Psoas muscle (tissue), 8 donors: ENCODE results near the gene KRTDAP. TPM values are rescaled to one million over a fixed set of nuclear protein-coding genes. Genes with fewer than 3 reads are reported as not detected.
A peak's percentile ranks its signal among the peaks of the same experiment; 100 is the strongest.
"Not testable (repeated sequence)": the region's sequence is repeated elsewhere in the genome, so short reads cannot be mapped to it uniquely, and the experiment has no call there.

Experiments used
- ATAC-seq, 4 donors: fragments of 200-7000 bp; cut with Tn5 transposase; one replicate each; pipeline ENCODE4 v1.9.1; 2020; ENCODE audit warnings: moderate library complexity in 3 of 4, mild to moderate bottlenecking in 2 of 4
- DNase-seq, 2 donors: peaks; one replicate each; pipeline ENCODE4 v3.0.0-alpha.2; 2020
- H3K27ac ChIP-seq: fragments of 200-600 bp; one replicate; pipeline ENCODE4 v1.8.0; 2022
- H3K27me3 ChIP-seq, 3 donors: fragments of 200-600 bp in 1 of 3; one replicate each; pipeline versions ENCODE4 v1.6.1 to v1.8.0; 2013 to 2022; ENCODE audit warnings: low read length in 2 of 3, mild to moderate bottlenecking in 2 of 3, moderate library complexity in 1 of 3; ENCODE audit not compliant: insufficient read depth in 3 of 3
- H3K36me3 ChIP-seq, 2 donors: fragments of 200-600 bp in 1 of 2; one replicate each; pipeline versions ENCODE4 v1.6.1 to v1.8.0; 2013 to 2022; ENCODE audit warnings: low read depth in 1 of 2, mild to moderate bottlenecking in 1 of 2, moderate library complexity in 1 of 2; ENCODE audit not compliant: insufficient read depth in 1 of 2
- H3K4me1 ChIP-seq: fragments of 200-600 bp; one replicate; pipeline ENCODE4 v1.8.0; 2022
- H3K4me3 ChIP-seq: fragments of 200-600 bp; one replicate; pipeline ENCODE4 v1.8.0; 2022; ENCODE audit warnings: mild to moderate bottlenecking
- H3K9me3 ChIP-seq: fragments of 200-600 bp; one replicate; pipeline ENCODE4 v1.8.0; 2022
- WGBS, 3 donors: extraction: QIAGEN DNeasy Blood & Tissue Kit; methylation state at CpG; one replicate each; pipeline versions ENCODE4 v1.1.6 to v1.1.7; 2013; 5-methylcytosine and 5-hydroxymethylcytosine counted together
- intact Hi-C, 2 donors: fragments of 100-400 bp; cut with DNase I; formaldehyde crosslinking; loops; one replicate each; pipeline versions ENCODE4 v1.11.0 to v1.14.2; 2022
- polyA plus RNA-seq, 3 donors: library from polyadenylated mRNA; stranded (reverse); fragments of 200-250 nt; gene quantifications; one replicate each; pipeline ENCODE4 v1.2.3, GENCODE V29; 2013
- total RNA-seq, 4 donors: library from RNA; stranded (reverse); fragmentation: NEBNext Ultra II Directional in 2 of 4; extraction: Animal tissue kit (Norgen Biotek cat#: 25700) in 2 of 4; gene quantifications; one replicate each; pipeline versions ENCODE4 v1.2.1 to v1.2.4, GENCODE V29; 2021 to 2023
- TF ChIP-seq, protein P1 (sequence below): fragments of 200-600 bp; IDR thresholded peaks from one replicate; pipeline ENCODE4 v1.8.0; 2022; ENCODE audit warnings: antibody characterized with exemption
- donor health status: healthy with polysubstance abuse.
- donor health status: DM: no; HTN: no; CAD: no; lungs with moderate emphysema.
- donor health status: Bipolar disorder and iron deficiency.
- donor health status: healthy.
- donor health status: DM: yes; HTN: yes; CAD: no.
- donor health status: DM: no; HTN: no; CAD: no.
- donor health status: DM: no; HTN: no; CAD: no.
- donor health status: DM: yes; HTN: yes; CAD: no.

The KRTDAP gene
- total and polyA plus RNA-seq, 7 donors, result not detected

DNA sequence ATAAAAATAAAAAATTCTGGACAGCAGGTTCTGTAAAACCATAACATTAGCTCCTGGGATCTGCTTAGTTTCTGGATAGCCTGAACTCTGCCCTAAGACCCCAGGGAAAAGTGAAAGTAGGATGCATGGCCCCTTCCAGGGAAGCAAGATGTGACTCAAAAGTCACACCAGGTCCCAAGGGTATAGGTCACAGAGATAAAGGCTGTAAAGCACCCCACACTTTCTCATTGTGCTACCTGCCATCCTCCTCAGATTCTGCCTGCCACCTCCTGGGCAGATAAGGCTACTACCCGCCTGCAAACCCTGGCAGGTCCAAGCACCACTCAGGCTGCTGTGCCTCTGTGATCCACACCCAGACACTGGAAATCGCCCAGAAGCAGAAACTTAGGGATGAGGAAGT, 21.6 kb downstream of the KRTDAP start:
- intact Hi-C loops, result loop anchor here (10.0 kb wide), 1 partner anchor 114 kb away; the partner anchor contains the start of gene FFAR3 (in 2 of the 2)
- DNase-seq, result no peak
- peaks cover 0 to 6% (median 0%) of the 10 kb centered on the region in 3 donors for H3K27me3 ChIP-seq
- no peaks in the 10 kb centered on the region for H3K9me3 ChIP-seq
- no peak overlapping the region for H3K4me3 ChIP-seq
- whole genome bisulfite sequencing, 3 donors, result 34 to 47% (median 44%) methylated on average over 2 of the region's 2 CpGs
- H3K36me3 ChIP-seq, result no peaks in the 10 kb centered on the region
- H3K27ac ChIP-seq, result no peak overlapping the region
- TF ChIP-seq, protein P1, sequence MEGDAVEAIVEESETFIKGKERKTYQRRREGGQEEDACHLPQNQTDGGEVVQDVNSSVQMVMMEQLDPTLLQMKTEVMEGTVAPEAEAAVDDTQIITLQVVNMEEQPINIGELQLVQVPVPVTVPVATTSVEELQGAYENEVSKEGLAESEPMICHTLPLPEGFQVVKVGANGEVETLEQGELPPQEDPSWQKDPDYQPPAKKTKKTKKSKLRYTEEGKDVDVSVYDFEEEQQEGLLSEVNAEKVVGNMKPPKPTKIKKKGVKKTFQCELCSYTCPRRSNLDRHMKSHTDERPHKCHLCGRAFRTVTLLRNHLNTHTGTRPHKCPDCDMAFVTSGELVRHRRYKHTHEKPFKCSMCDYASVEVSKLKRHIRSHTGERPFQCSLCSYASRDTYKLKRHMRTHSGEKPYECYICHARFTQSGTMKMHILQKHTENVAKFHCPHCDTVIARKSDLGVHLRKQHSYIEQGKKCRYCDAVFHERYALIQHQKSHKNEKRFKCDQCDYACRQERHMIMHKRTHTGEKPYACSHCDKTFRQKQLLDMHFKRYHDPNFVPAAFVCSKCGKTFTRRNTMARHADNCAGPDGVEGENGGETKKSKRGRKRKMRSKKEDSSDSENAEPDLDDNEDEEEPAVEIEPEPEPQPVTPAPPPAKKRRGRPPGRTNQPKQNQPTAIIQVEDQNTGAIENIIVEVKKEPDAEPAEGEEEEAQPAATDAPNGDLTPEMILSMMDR, result peak; percentile 41
- ATAC-seq, result no peak
- no peaks in the 10 kb centered on the region for H3K4me1 ChIP-seq

DNA sequence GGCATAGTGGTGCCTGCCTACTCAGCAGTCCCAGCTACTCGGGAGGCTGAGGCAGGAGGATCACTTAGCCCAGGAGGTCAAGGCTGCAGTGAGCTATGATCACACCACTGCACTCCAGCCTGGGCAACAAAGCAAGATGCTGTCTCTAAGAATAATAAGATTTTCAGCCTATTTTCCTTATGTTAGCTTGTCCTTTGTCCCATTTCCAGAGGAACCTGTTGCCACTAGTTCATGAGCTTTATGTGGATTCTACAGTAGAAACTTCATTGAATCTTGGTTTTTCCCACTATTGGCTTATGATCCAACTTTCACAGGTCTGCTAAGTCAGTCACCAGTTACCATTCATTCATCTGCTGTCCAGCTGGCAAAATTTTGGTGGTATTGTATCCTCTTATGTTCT, 24.0 kb downstream of the KRTDAP start:
- Histone ChIP-seq H3K9me3 (no peaks in the 10 kb centered on the region), H3K27me3 (peaks cover 0 to 6% (median 2%) of the 10 kb centered on the region in 3 donors), H3K36me3 (no peaks in the 10 kb centered on the region), H3K4me3 (no peak overlapping the region), H3K27ac (no peak overlapping the region), H3K4me1 (no peaks in the 10 kb centered on the region)
- TF ChIP-seq, protein P1, result no peak
- DNase-seq (no peak), ATAC-seq (no peak)
- intact Hi-C loops, result loop anchor here (10.0 kb wide), 1 partner anchor 111 kb away; the partner anchor contains the start of gene FFAR3 (in 2 of the 2)
- 71 to 87% (median 77%) methylated on average over 1 of the region's 1 CpG for WGBS, 3 donors

DNA sequence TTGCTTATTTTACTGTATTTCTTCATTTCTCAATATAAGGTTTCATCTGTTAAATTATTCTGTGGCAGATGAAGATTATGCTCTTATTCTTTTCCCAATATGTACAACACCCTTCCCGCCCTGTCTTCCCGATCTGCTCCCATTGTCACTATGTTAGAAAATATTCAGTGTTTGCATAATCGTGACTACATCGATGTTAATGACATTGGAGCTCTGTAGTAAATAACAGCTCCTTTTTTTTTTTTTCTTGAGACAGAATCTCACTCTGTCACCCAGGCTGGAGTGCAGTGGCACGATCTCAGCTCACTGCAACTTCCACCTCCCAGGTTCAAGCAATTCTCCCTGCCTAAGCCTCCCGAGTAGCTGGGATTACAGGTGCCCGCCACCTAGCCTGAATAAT, 27.3 kb downstream of the KRTDAP start:
- 70 to 74% (median 72%) methylated on average over 7 of the region's 7 CpGs for WGBS, 3 donors
- not testable (repeated sequence) for H3K4me3 ChIP-seq, H3K9me3 ChIP-seq, H3K4me1 ChIP-seq, H3K27me3 ChIP-seq, ATAC-seq, H3K27ac ChIP-seq, H3K36me3 ChIP-seq, DNase-seq
- intact Hi-C loops, result loop anchor here (10.0 kb wide), 1 partner anchor 108 kb away; the partner anchor contains the start of gene FFAR3 (in 2 of the 2)

DNA sequence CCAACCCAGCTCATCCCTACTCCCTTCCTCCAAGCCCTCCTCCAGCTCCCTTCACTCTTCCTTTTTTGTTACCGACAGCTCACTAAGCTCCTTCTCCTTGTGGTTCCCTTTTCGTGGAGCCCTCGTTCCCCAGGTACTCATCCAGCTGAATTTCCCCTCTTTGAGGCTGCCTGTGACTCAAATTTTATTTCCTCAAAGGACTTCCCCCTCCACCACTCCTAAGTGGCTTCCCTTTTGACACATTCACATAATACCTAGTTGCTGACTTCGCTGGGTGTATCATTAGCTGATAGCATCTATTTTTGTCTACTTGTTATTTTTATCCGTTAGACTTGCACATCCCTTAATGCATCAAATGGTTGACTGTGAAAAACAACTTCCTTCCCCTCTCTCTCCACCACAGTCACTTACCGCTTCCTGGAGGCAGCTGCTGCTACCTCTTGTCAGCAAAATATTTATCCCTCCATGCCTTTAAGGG, 27.7 kb downstream of the KRTDAP start:
- 18 to 31% (median 24%) methylated on average over 6 of the region's 6 CpGs for WGBS, 3 donors
- TF ChIP-seq, protein P1, result no peak
- DNase-seq (no peak), ATAC-seq (peak in 1 of 4 donors; percentile 16)
- peaks cover 0 to 3% (median 2%) of the 10 kb centered on the region in 3 donors for H3K27me3 ChIP-seq
- no peak overlapping the region for H3K4me3 ChIP-seq
- H3K36me3 ChIP-seq, result no peaks in the 10 kb centered on the region
- no peaks in the 10 kb centered on the region for H3K9me3 ChIP-seq
- intact Hi-C loops, result loop anchor here (10.0 kb wide), 1 partner anchor 108 kb away; the partner anchor contains the start of gene FFAR3 (in 2 of the 2)
- no peak overlapping the region for H3K27ac ChIP-seq
- H3K4me1 ChIP-seq, result peaks cover 5% of the 10 kb centered on the region

DNA sequence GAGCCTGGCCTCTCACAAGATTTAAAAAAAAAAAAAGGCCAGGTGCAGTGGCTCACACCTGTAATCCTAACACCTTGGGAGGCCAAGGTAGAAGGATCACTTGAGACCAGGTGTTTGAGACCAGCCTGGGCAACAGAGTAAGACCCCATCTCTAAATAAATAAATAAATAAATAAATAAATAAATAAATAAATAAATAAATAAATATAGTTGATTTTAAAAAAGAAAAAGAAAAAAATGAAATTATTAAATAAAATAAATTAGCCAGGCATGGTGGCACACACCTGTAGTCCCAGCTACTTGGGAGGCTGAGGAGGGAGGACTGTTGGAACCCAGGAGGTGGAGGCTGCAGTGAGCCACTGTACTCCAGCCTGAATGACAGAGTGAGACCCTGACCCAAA, 28.5 kb downstream of the KRTDAP start:
- not testable (repeated sequence) for DNase-seq, H3K36me3 ChIP-seq, H3K4me1 ChIP-seq, H3K4me3 ChIP-seq, H3K27me3 ChIP-seq, H3K27ac ChIP-seq, ATAC-seq, H3K9me3 ChIP-seq
- intact Hi-C loops, result loop anchor here (10.0 kb wide), 1 partner anchor 107 kb away; the partner anchor contains the start of gene FFAR3 (in 2 of the 2)

DNA sequence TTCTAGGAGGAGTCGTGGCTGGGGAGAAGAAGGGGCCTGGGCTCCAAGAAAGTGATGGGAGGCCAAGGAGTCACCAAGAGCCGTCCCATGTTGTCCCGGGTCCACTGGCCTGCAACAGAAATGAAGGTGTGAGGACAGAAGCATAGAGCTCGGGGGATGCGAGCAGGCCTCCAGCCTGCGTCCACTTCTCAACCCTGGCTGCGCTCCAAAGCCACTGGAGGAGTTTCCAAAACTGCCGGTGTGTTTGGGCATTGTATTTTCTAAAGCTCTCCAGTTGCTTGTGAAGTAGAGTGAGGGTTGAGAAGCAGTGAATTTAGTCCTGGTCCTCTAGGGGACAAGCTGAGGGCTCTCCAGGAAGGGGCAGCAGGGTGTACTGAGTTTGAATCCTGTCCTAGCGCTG, 29.2 kb downstream of the KRTDAP start:
- Histone ChIP-seq H3K27ac (no peak overlapping the region), H3K4me1 (peaks cover 5% of the 10 kb centered on the region), H3K36me3 (no peaks in the 10 kb centered on the region), H3K4me3 (no peak overlapping the region), H3K9me3 (no peaks in the 10 kb centered on the region), H3K27me3 (peaks cover 0 to 2% (median 0%) of the 10 kb centered on the region in 3 donors)
- TF ChIP-seq, protein P1, result no peak
- intact Hi-C loops, result loop anchor here (10.0 kb wide), 1 partner anchor 106 kb away; the partner anchor contains the start of gene FFAR3 (in 2 of the 2)
- ATAC-seq, result no peak
- DNase-seq, result no peak
- 69 to 73% (median 73%) methylated on average over 9 of the region's 9 CpGs for WGBS, 3 donors
